HEK293T (cell line): ENCODE data around the gene COL23A1.

ENCODE experiments used
- BHLHE40 ChIP-seq: fragments of 450-650 bp; IDR thresholded peaks from 2 replicates; pipeline ENCODE4 v1.6.1; 2016; ENCODE audit warnings: mild to moderate bottlenecking, moderate library complexity, borderline replicate concordance
- CTBP1 ChIP-seq: fragments of 450-650 bp; IDR thresholded peaks from 2 replicates; pipeline ENCODE4 v1.6.1; 2016; ENCODE audit warnings: borderline replicate concordance
- ELF4 ChIP-seq: fragments of 450-650 bp; IDR thresholded peaks from 2 replicates; pipeline ENCODE4 v1.6.1; 2017; ENCODE audit warnings: antibody characterized with exemption
- FOXA1 ChIP-seq: fragments of 450-650 bp; IDR thresholded peaks from 2 replicates; pipeline ENCODE4 v1.6.1; 2016; ENCODE audit warnings: mild to moderate bottlenecking
- FOXK2 ChIP-seq: fragments of 450-650 bp; IDR thresholded peaks from 2 replicates; pipeline ENCODE4 v1.6.1; 2016; ENCODE audit warnings: mild to moderate bottlenecking
- FOXM1 ChIP-seq: fragments of 450-650 bp; IDR thresholded peaks from 2 replicates; pipeline ENCODE4 v1.6.1; 2017; ENCODE audit warnings: mild to moderate bottlenecking, borderline replicate concordance
- NFRKB ChIP-seq: fragments of 450-650 bp; IDR thresholded peaks from 2 replicates; pipeline ENCODE4 v1.6.1; 2016; ENCODE audit warnings: mild to moderate bottlenecking, moderate library complexity
- PKNOX1 ChIP-seq: fragments of 450-650 bp; IDR thresholded peaks from 2 replicates; pipeline ENCODE4 v1.6.1; 2016
- SP1 ChIP-seq: fragments of 450-650 bp; IDR thresholded peaks from 2 replicates; pipeline ENCODE4 v1.6.1; 2017
- SUZ12 ChIP-seq: fragments of 450-650 bp; IDR thresholded peaks from 2 replicates; pipeline ENCODE4 v1.6.1; 2016; ENCODE audit warnings: mild to moderate bottlenecking
- TARDBP ChIP-seq: fragments of 450-650 bp; IDR thresholded peaks from 2 replicates; pipeline ENCODE4 v1.6.1; 2016
- ZNF384 ChIP-seq: fragments of 450-650 bp; IDR thresholded peaks from 2 replicates; pipeline ENCODE4 v1.6.1; 2016

GRCh38 chr5:178236126-178236525 is 354.1 kb downstream of the COL23A1 start:
- TF ChIP-seq FOXM1, result no peak
- no peak for TF ChIP-seq TARDBP
- TF ChIP-seq SP1, result no peak
- no peak for TF ChIP-seq BHLHE40
- TF ChIP-seq SUZ12, result no peak
- TF ChIP-seq ELF4, result no peak
- TF ChIP-seq FOXA1, result no peak
- TF ChIP-seq FOXK2, result no peak
- no peak for TF ChIP-seq ZNF384
- no peak for TF ChIP-seq NFRKB
- TF ChIP-seq CTBP1, result no peak
- no peak for TF ChIP-seq PKNOX1
